ENCODE measurements around the gene NUAK1. TPM values are rescaled to one million over a fixed set of nuclear protein-coding genes. Genes with fewer than 3 reads are reported as not detected.

The NUAK1 gene
- total RNA-seq, 1 experiment from 2014 or later = 2.6 TPM

DNA sequence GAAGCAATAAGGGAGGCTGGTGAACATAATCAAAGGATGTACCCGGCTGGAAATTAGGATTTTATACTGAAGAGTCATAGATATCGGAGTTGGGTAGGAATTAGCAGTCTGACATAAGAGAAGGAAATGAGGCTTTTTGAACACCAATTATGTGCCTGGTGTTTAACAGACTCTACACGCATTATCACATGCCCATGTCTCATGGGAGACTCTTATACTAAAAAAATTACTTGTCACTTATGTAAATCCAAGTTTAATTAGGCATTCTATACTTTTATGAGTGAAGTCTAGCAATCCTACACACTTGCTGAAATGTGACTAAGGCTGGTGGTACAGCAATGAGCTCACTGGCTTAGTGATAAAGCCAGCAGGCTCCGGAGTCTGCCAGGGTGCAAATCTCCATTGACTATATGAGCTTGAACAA lies 93.5 kb downstream of the NUAK1 start:
- Mint-ChIP-seq H3K9me3 (ENCODE audit: unreplicated experiment) (no peaks in the 10 kb centered on the region), H3K36me3 (ENCODE audit: insufficient read depth, unreplicated experiment) (no peaks in the 10 kb centered on the region), H3K4me1 (ENCODE audit: insufficient read depth, unreplicated experiment) (no peaks in the 10 kb centered on the region), H3K4me3 (ENCODE audit: unreplicated experiment) (no peak overlapping the region), H3K27me3 (ENCODE audit: insufficient read depth, unreplicated experiment) (no peaks in the 10 kb centered on the region), H3K27ac (ENCODE audit: low read depth, unreplicated experiment) (no peak overlapping the region)
- TF ChIP-seq, protein P1, sequence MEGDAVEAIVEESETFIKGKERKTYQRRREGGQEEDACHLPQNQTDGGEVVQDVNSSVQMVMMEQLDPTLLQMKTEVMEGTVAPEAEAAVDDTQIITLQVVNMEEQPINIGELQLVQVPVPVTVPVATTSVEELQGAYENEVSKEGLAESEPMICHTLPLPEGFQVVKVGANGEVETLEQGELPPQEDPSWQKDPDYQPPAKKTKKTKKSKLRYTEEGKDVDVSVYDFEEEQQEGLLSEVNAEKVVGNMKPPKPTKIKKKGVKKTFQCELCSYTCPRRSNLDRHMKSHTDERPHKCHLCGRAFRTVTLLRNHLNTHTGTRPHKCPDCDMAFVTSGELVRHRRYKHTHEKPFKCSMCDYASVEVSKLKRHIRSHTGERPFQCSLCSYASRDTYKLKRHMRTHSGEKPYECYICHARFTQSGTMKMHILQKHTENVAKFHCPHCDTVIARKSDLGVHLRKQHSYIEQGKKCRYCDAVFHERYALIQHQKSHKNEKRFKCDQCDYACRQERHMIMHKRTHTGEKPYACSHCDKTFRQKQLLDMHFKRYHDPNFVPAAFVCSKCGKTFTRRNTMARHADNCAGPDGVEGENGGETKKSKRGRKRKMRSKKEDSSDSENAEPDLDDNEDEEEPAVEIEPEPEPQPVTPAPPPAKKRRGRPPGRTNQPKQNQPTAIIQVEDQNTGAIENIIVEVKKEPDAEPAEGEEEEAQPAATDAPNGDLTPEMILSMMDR (IDR thresholded peaks at IDR 0.05; ENCODE audit: unreplicated experiment) = no peak
- BruUV-seq (replicated peaks) = no TSS peak
- ChIA-PET CTCF (no interaction called here), POLR2A (no interaction called here)
- intact Hi-C loops (cut with micrococcal nuclease) = no loop called here
- no peak for DNase-seq (ENCODE audit: unreplicated experiment)

DNA sequence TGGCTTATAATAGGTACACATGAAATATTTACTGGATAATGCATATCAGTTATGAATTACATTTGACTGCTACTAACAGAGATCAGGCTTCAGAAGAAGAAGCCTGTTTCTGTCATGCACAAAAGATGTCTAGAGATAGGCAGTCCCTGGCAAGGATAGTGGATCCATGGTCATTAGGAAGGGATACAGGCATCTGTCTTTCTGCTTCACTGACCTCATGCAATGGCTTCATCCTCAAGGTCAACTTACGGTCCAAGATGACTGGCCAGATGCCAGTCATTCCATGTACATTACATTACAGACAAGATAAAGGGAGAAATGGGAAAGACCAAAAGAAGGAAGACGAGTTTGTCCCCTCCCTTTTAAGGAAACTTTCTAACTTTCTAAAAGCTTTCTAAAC lies 94.0 kb downstream of the NUAK1 start:
- no peaks in the 10 kb centered on the region for H3K36me3 Mint-ChIP-seq (ENCODE audit: insufficient read depth, unreplicated experiment)
- H3K27me3 Mint-ChIP-seq (ENCODE audit: insufficient read depth, unreplicated experiment) = no peaks in the 10 kb centered on the region
- DNase-seq (ENCODE audit: unreplicated experiment) = no peak
- H3K27ac Mint-ChIP-seq (ENCODE audit: low read depth, unreplicated experiment) = no peak overlapping the region
- ChIA-PET POLR2A (interaction anchor here (0.9 kb wide), 1 partner anchor 8 kb away, joined by 3 read pairs; no protein-coding TSS in a partner anchor), CTCF (no interaction called here)
- no peak overlapping the region for H3K4me3 Mint-ChIP-seq (ENCODE audit: unreplicated experiment)
- intact Hi-C loops (cut with micrococcal nuclease) = no loop called here
- TF ChIP-seq, protein P1 (IDR thresholded peaks at IDR 0.05; ENCODE audit: unreplicated experiment) = no peak
- H3K9me3 Mint-ChIP-seq (ENCODE audit: unreplicated experiment) = no peaks in the 10 kb centered on the region
- no peaks in the 10 kb centered on the region for H3K4me1 Mint-ChIP-seq (ENCODE audit: insufficient read depth, unreplicated experiment)
- BruUV-seq (replicated peaks) = no TSS peak

DNA sequence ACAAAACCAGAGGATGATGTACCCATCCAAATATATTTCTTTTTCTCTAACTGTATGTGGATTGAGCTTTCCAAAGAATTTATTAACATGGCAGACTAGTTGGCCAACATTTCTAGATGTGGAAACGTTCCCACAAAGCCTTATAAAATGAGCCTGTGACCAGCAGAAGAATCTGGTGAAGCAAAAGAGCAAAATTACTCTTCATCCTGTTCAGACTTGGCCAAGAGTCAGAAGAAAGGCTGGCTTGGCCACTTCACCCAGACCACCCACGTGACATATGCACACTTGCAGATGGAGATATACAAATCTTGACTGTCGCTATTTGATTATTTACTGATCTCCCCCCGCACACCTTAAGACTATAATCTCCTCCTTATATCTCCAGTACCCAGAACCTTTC lies 96.7 kb downstream of the NUAK1 start:
- BruUV-seq (replicated peaks) = no TSS peak
- CTCF ChIA-PET = no interaction called here
- H3K27ac Mint-ChIP-seq (ENCODE audit: low read depth, unreplicated experiment) = no peak overlapping the region
- H3K27me3 Mint-ChIP-seq (ENCODE audit: insufficient read depth, unreplicated experiment) = no peaks in the 10 kb centered on the region
- H3K4me3 Mint-ChIP-seq (ENCODE audit: unreplicated experiment) = no peak overlapping the region
- no peaks in the 10 kb centered on the region for H3K36me3 Mint-ChIP-seq (ENCODE audit: insufficient read depth, unreplicated experiment)
- no peak for DNase-seq (ENCODE audit: unreplicated experiment)
- TF ChIP-seq, protein P1 (IDR thresholded peaks at IDR 0.05; ENCODE audit: unreplicated experiment) = no peak
- intact Hi-C loops (cut with micrococcal nuclease) = no loop called here
- H3K4me1 Mint-ChIP-seq (ENCODE audit: insufficient read depth, unreplicated experiment) = peaks cover 7% of the 10 kb centered on the region
- H3K9me3 Mint-ChIP-seq (ENCODE audit: unreplicated experiment) = no peaks in the 10 kb centered on the region
- POLR2A ChIA-PET = no interaction called here

DNA sequence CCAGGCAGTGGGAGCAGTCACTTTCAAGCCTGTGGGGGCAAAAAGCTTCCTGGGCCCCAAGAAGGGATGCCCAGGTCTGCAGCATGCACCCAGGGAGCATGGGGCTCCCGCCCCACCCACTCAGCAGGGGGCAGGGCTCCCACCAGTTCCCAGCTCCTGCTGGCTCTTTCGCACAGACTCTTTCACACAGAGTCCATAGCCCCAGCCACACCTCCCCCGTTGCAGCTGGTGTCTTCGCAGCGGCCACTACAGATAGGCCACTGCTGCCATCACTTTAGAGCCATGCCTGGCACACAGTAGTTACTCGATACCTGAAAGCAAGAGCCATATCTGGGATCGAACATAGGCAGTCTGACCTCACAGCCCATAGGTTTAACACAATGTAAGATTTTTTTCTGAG lies 98.2 kb downstream of the NUAK1 start:
- ChIA-PET CTCF (no interaction called here), POLR2A (no interaction called here)
- intact Hi-C loops (cut with micrococcal nuclease) = no loop called here
- Mint-ChIP-seq H3K9me3 (ENCODE audit: unreplicated experiment) (no peaks in the 10 kb centered on the region), H3K27me3 (ENCODE audit: insufficient read depth, unreplicated experiment) (no peaks in the 10 kb centered on the region), H3K27ac (ENCODE audit: low read depth, unreplicated experiment) (no peak overlapping the region), H3K4me3 (ENCODE audit: unreplicated experiment) (no peak overlapping the region), H3K36me3 (ENCODE audit: insufficient read depth, unreplicated experiment) (no peaks in the 10 kb centered on the region), H3K4me1 (ENCODE audit: insufficient read depth, unreplicated experiment) (peaks cover 7% of the 10 kb centered on the region)
- TF ChIP-seq, protein P1 (IDR thresholded peaks at IDR 0.05; ENCODE audit: unreplicated experiment) = no peak
- DNase-seq (ENCODE audit: unreplicated experiment) = no peak
- no TSS peak for BruUV-seq (replicated peaks)
